Neural cell (in vitro differentiated cells): ENCODE results near the gene CD180. TPM values are rescaled to one million over a fixed set of nuclear protein-coding genes. Genes with fewer than 3 reads are reported as not detected.

Experiments
- H2AFZ ChIP-seq: fragments of 200-600, 300-800 bp; sonication (generic), shearing (Covaris generic); 2 replicates; pipeline ENCODE4 v1.6.0; 2014; ENCODE audit warnings: low read depth, mild to moderate bottlenecking, antibody characterized with exemption, low read length, moderate library complexity
- H3F3A ChIP-seq: fragments of 200-600 bp; shearing (Covaris generic); 2 replicates; pipeline ENCODE4 v1.6.1; 2016; ENCODE audit warnings: mild to moderate bottlenecking, moderate library complexity, mixed read lengths, antibody characterized with exemption, low read length; ENCODE audit not compliant: insufficient read depth, poor library complexity, severe bottlenecking
- H3K27ac ChIP-seq: fragments of 200-600, 300-800 bp; sonication (generic), shearing (Covaris generic); 2 replicates; pipeline ENCODE4 v1.5.1; 2014; ENCODE audit warnings: mild to moderate bottlenecking, low read length, moderate library complexity
- H3K27me3 ChIP-seq: fragments of 300-800, 200-600 bp; sonication (generic), shearing (Covaris generic); 2 replicates; pipeline ENCODE4 v1.6.0; 2014; ENCODE audit warnings: mild to moderate bottlenecking, low read depth, low read length, moderate library complexity; ENCODE audit not compliant: insufficient read depth
- H3K36me3 ChIP-seq: fragments of 300-800, 200-600 bp; sonication (generic), shearing (Covaris generic); 2 replicates; pipeline ENCODE4 v1.5.1; 2014; ENCODE audit warnings: mild to moderate bottlenecking, antibody characterized with exemption, low read length, moderate library complexity; ENCODE audit not compliant: insufficient read depth
- H3K4me2 ChIP-seq: fragments of 300-800, 200-600 bp; sonication (generic), shearing (Covaris generic); 2 replicates; pipeline ENCODE4 v1.6.0; 2014; ENCODE audit warnings: mild to moderate bottlenecking, low read length
- H3K4me3 ChIP-seq: fragments of 300-800, 200-600 bp; sonication (generic), shearing (Covaris generic); 2 replicates; pipeline ENCODE4 v1.5.1; 2014; ENCODE audit warnings: mild to moderate bottlenecking, low read length, moderate library complexity
- H3K79me2 ChIP-seq: fragments of 200-600 bp; shearing (Covaris generic); replicated peaks from 2 replicates; pipeline ENCODE4 v1.6.0; 2014; ENCODE audit warnings: mild to moderate bottlenecking, low read length, moderate library complexity; ENCODE audit not compliant: insufficient read depth
- H3K9ac ChIP-seq: fragments of 300-800, 200-600 bp; sonication (generic), shearing (Covaris generic); 2 replicates; pipeline ENCODE4 v1.6.1; 2016; ENCODE audit warnings: mild to moderate bottlenecking, low read length, mixed read lengths
- H3K9me2 ChIP-seq: fragments of 200-600 bp; shearing (Covaris generic); 2 replicates; pipeline ENCODE4 v1.6.1; 2016; ENCODE audit warnings: mild to moderate bottlenecking, low read length, mixed read lengths; ENCODE audit not compliant: insufficient read depth
- H3K9me3 ChIP-seq: fragments of 200-600, 300-800 bp; sonication (generic), shearing (Covaris generic); 2 replicates; pipeline ENCODE4 v1.6.1; 2016; ENCODE audit warnings: mild to moderate bottlenecking, mixed run types, low read length, moderate library complexity, mixed read lengths
- H4K20me1 ChIP-seq: fragments of 200-600 bp; shearing (Covaris generic); 2 replicates; pipeline ENCODE4 v1.6.1; 2016; ENCODE audit warnings: mild to moderate bottlenecking, mixed run types; ENCODE audit not compliant: insufficient read depth
- EP300 ChIP-seq: fragments of 450-650 bp; conservative IDR thresholded peaks from 2 replicates; pipeline ENCODE4 v1.6.1; 2014; ENCODE audit warnings: antibody characterized with exemption, mild to moderate bottlenecking, moderate library complexity; ENCODE audit not compliant: poor library complexity, severe bottlenecking
- EZH2 ChIP-seq: fragments of 200-600, 300-800 bp; shearing (Covaris generic), sonication (generic); IDR thresholded peaks from 2 replicates; pipeline ENCODE4 v1.6.1; 2014; ENCODE audit warnings: antibody characterized with exemption, low read length, borderline replicate concordance, mild to moderate bottlenecking; ENCODE audit not compliant: insufficient read depth, poor library complexity, severe bottlenecking
- MXI1 ChIP-seq: fragments of 450-650 bp; conservative IDR thresholded peaks from 2 replicates; pipeline ENCODE4 v1.6.1; 2014; ENCODE audit warnings: antibody characterized with exemption, mild to moderate bottlenecking; ENCODE audit not compliant: poor library complexity, severe bottlenecking
- POLR2AphosphoS5 ChIP-seq: IDR thresholded peaks from 2 replicates; pipeline ENCODE4 v1.6.1; 2012
- RAD21 ChIP-seq: fragments of 450-650 bp; conservative IDR thresholded peaks from 2 replicates; pipeline ENCODE4 v1.6.1; 2014; ENCODE audit warnings: antibody characterized with exemption, mild to moderate bottlenecking, moderate library complexity
- SMC3 ChIP-seq: fragments of 450-650 bp; conservative IDR thresholded peaks from 2 replicates; pipeline ENCODE4 v1.6.1; 2014; ENCODE audit warnings: antibody characterized with exemption, mild to moderate bottlenecking, moderate library complexity; ENCODE audit not compliant: poor library complexity
- TAF1 ChIP-seq: IDR thresholded peaks from 2 replicates; pipeline ENCODE4 v1.6.1; 2012; ENCODE audit warnings: low read depth
- polyA plus RNA-seq: library from polyadenylated mRNA; depleted of rRNA; stranded (reverse); fragments of >200 nt; gene quantifications from 2 replicates; pipeline ENCODE4 v1.2.3, GENCODE V29; 2014
- TF ChIP-seq, protein P1 (sequence below): fragments of 450-650 bp; IDR thresholded peaks from 2 replicates; pipeline ENCODE4 v1.5.1; 2014; ENCODE audit warnings: antibody characterized with exemption, mild to moderate bottlenecking, moderate library complexity; ENCODE audit not compliant: poor library complexity, severe bottlenecking
- TF ChIP-seq, protein P2 (sequence below): IDR thresholded peaks from 2 replicates; pipeline ENCODE4 v1.6.1; 2012; ENCODE audit warnings: borderline replicate concordance

CD180 gene
- polyA plus RNA-seq, 1 donor from 2014 or later, result not detected

DNA sequence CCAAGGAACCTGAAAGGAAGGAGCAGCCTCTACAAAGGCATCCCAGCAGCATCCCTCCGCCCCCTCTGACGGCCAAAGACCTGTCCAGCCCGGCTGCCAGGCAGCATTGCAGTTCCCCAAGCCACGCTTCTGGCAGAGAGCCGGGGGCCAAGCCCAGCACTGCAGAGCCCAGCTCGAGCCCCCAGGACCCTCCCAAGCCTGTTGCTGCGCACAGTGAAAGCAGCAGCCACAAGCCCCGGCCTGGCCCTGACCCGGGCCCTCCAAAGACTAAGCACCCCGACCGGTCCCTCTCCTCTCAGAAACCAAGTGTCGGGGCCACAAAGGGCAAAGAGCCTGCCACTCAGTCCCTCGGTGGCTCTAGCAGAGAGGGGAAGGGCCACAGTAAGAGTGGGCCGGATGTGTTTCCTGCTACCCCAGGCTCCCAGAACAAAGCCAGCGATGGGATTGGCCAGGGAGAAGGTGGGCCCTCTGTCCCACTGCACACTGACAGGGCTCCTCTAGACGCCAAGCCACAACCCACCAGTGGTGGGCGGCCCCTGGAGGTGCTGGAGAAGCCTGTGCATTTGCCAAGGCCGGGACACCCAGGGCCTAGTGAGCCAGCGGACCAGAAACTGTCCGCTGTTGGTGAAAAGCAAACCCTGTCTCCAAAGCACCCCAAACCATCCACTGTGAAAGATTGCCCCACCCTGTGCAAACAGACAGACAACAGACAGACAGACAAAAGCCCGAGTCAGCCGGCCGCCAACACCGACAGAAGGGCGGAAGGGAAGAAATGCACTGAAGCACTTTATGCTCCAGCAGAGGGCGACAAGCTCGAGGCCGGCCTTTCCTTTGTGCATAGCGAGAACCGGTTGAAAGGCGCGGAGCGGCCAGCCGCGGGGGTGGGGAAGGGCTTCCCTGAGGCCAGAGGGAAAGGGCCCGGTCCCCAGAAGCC, 30.8 kb downstream of the CD180 start:
- Histone ChIP-seq H3K79me2 (no peaks in the 10 kb centered on the region), H3K9ac (no peak overlapping the region)
- TF ChIP-seq EP300, result no peak
- TF ChIP-seq, protein P1, sequence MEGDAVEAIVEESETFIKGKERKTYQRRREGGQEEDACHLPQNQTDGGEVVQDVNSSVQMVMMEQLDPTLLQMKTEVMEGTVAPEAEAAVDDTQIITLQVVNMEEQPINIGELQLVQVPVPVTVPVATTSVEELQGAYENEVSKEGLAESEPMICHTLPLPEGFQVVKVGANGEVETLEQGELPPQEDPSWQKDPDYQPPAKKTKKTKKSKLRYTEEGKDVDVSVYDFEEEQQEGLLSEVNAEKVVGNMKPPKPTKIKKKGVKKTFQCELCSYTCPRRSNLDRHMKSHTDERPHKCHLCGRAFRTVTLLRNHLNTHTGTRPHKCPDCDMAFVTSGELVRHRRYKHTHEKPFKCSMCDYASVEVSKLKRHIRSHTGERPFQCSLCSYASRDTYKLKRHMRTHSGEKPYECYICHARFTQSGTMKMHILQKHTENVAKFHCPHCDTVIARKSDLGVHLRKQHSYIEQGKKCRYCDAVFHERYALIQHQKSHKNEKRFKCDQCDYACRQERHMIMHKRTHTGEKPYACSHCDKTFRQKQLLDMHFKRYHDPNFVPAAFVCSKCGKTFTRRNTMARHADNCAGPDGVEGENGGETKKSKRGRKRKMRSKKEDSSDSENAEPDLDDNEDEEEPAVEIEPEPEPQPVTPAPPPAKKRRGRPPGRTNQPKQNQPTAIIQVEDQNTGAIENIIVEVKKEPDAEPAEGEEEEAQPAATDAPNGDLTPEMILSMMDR, result peak; percentile 18

DNA sequence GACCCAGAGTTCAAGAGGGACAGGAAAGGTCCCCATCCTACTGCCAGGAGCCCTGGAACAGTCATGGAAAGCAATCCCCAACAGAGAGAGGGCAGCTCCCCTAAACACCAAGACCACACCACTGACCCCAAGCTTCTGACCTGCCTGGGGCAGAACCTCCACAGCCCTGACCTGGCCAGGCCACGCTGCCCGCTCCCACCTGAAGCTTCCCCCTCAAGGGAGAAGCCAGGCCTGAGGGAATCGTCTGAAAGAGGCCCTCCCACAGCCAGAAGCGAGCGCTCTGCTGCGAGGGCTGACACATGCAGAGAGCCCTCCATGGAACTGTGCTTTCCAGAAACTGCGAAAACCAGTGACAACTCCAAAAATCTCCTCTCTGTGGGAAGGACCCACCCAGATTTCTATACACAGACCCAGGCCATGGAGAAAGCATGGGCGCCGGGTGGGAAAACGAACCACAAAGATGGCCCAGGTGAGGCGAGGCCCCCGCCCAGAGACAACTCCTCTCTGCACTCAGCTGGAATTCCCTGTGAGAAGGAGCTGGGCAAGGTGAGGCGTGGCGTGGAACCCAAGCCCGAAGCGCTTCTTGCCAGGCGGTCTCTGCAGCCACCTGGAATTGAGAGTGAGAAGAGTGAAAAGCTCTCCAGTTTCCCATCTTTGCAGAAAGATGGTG, 31.6 kb downstream of the CD180 start:
- no peak for TF ChIP-seq RAD21
- no peak for TF ChIP-seq EP300
- Histone ChIP-seq H3K27ac (no peak overlapping the region), H3K4me2 (no peak overlapping the region)

More for the DNA sequence above, 30.8 kb downstream of the CD180 start:
- H3K9me2 ChIP-seq, result no peaks in the 10 kb centered on the region
- H3K4me3 ChIP-seq, result no peak overlapping the region
- no peak overlapping the region for H3K27ac ChIP-seq
- H2AFZ ChIP-seq, result no peak overlapping the region
- H3K27me3 ChIP-seq, result no peaks in the 10 kb centered on the region
- no peaks in the 10 kb centered on the region for H3K36me3 ChIP-seq
- no peaks in the 10 kb centered on the region for H4K20me1 ChIP-seq
- no peaks in the 10 kb centered on the region for H3F3A ChIP-seq
- no peak overlapping the region for H3K4me2 ChIP-seq
- no peaks in the 10 kb centered on the region for H3K9me3 ChIP-seq

DNA sequence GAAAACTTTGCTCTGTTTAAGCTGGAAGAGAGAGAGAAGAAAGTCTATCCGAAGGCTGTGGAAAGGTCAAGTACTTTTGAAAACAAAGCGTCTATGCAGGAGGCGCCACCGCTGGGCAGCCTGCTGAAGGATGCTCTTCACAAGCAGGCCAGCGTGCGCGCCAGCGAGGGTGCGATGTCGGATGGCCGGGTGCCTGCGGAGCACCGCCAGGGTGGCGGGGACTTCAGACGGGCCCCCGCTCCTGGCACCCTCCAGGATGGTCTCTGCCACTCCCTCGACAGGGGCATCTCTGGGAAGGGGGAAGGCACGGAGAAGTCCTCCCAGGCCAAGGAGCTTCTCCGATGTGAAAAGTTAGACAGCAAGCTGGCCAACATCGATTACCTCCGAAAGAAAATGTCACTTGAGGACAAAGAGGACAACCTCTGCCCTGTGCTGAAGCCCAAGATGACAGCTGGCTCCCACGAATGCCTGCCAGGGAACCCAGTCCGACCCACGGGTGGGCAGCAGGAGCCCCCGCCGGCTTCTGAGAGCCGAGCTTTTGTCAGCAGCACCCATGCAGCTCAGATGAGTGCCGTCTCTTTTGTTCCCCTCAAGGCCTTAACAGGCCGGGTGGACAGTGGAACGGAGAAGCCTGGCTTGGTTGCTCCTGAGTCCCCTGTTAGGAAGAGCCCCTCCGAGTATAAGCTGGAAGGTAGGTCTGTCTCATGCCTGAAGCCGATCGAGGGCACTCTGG, 32.6 kb downstream of the CD180 start:
- no peaks in the 10 kb centered on the region for H3K36me3 ChIP-seq
- H3K27ac ChIP-seq, result no peak overlapping the region
- H3K4me2 ChIP-seq, result no peak overlapping the region
- H3K27me3 ChIP-seq, result no peaks in the 10 kb centered on the region
- no peaks in the 10 kb centered on the region for H3K79me2 ChIP-seq
- no peaks in the 10 kb centered on the region for H3K9me2 ChIP-seq
- H3K4me3 ChIP-seq, result no peak overlapping the region
- H3K9me3 ChIP-seq, result no peaks in the 10 kb centered on the region
- H3F3A ChIP-seq, result no peaks in the 10 kb centered on the region
- TF ChIP-seq POLR2AphosphoS5 (no peak), SMC3 (no peak), EZH2 (no peak), MXI1 (no peak), TAF1 (no peak), RAD21 (no peak), EP300 (no peak)
- TF ChIP-seq, protein P1, result no peak
- TF ChIP-seq, protein P2, sequence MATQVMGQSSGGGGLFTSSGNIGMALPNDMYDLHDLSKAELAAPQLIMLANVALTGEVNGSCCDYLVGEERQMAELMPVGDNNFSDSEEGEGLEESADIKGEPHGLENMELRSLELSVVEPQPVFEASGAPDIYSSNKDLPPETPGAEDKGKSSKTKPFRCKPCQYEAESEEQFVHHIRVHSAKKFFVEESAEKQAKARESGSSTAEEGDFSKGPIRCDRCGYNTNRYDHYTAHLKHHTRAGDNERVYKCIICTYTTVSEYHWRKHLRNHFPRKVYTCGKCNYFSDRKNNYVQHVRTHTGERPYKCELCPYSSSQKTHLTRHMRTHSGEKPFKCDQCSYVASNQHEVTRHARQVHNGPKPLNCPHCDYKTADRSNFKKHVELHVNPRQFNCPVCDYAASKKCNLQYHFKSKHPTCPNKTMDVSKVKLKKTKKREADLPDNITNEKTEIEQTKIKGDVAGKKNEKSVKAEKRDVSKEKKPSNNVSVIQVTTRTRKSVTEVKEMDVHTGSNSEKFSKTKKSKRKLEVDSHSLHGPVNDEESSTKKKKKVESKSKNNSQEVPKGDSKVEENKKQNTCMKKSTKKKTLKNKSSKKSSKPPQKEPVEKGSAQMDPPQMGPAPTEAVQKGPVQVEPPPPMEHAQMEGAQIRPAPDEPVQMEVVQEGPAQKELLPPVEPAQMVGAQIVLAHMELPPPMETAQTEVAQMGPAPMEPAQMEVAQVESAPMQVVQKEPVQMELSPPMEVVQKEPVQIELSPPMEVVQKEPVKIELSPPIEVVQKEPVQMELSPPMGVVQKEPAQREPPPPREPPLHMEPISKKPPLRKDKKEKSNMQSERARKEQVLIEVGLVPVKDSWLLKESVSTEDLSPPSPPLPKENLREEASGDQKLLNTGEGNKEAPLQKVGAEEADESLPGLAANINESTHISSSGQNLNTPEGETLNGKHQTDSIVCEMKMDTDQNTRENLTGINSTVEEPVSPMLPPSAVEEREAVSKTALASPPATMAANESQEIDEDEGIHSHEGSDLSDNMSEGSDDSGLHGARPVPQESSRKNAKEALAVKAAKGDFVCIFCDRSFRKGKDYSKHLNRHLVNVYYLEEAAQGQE, result no peak
- no peak overlapping the region for H3K9ac ChIP-seq
- H4K20me1 ChIP-seq, result no peaks in the 10 kb centered on the region
- no peak overlapping the region for H2AFZ ChIP-seq

More for the DNA sequence above, 31.6 kb downstream of the CD180 start:
- Histone ChIP-seq H3K4me3 (no peak overlapping the region), H3K9ac (no peak overlapping the region), H3K9me3 (no peaks in the 10 kb centered on the region), H3K36me3 (no peaks in the 10 kb centered on the region), H3K9me2 (no peaks in the 10 kb centered on the region), H3F3A (no peaks in the 10 kb centered on the region), H3K79me2 (no peaks in the 10 kb centered on the region), H2AFZ (no peak overlapping the region), H4K20me1 (no peaks in the 10 kb centered on the region), H3K27me3 (no peaks in the 10 kb centered on the region)
